ENCODE measurements around the gene FRMD6. TPM values are rescaled to one million over a fixed set of nuclear protein-coding genes. Genes with fewer than 3 reads are reported as not detected.

FRMD6 gene
- total and polyA plus RNA-seq, 2 experiments from 2014 or later: 5.4 to 18.7 TPM

- no peak for DNase-seq (ENCODE audit: low spot score)
- Histone ChIP-seq H3F3A (replicated peaks; ENCODE audit: low read depth) (no peaks in the 10 kb centered on the region), H3K4me1 (ENCODE audit: insufficient read depth) (no peaks in the 10 kb centered on the region), H3K4me2 (no peak overlapping the region), H3K4me3 (no peak overlapping the region), H3K79me2 (replicated peaks; ENCODE audit: insufficient read depth) (no peaks in the 10 kb centered on the region), H3K36me3 (ENCODE audit: insufficient read depth) (no peaks in the 10 kb centered on the region), H3K27ac (ENCODE audit: low read depth) (no peak overlapping the region), H3K27me3 (ENCODE audit: insufficient read depth) (no peaks in the 10 kb centered on the region), H3K9me2 (ENCODE audit: insufficient read depth) (peaks cover 8% of the 10 kb centered on the region; the same call in 1 of the 2 replicates), H4K20me1 (replicated peaks; ENCODE audit: insufficient read depth) (no peaks in the 10 kb centered on the region; the same call in 1 of the 2 replicates), H2AFZ (no peak overlapping the region)
- Mint-ChIP-seq H3K27me3 (ENCODE audit: insufficient read depth, low read depth, poor library complexity) (no peaks in the 10 kb centered on the region), H3K4me3 (no peak overlapping the region), H3K9me3 (no peaks in the 10 kb centered on the region), H3K36me3 (ENCODE audit: low read depth) (no peaks in the 10 kb centered on the region), H3K4me1 (peaks cover 7% of the 10 kb centered on the region), H3K27ac (no peak overlapping the region)
- no peak for ATAC-seq
- TF ChIP-seq CREB1 (CRISPR knock-in tag; IDR thresholded peaks at IDR 0.05; ENCODE audit: low read depth) (no peak), NANOG (IDR thresholded peaks at IDR 0.05; ENCODE audit: borderline replicate concordance) (no peak), STAT1 (IDR thresholded peaks at IDR 0.05; ENCODE audit: unreplicated experiment) (no peak), EZH2phosphoT487 (IDR thresholded peaks at IDR 0.05; ENCODE audit: unreplicated experiment) (no peak), EZH2 (IDR thresholded peaks at IDR 0.05; ENCODE audit: low read depth, unreplicated experiment) (no peak), ZNF331 (CRISPR knock-in tag; IDR thresholded peaks at IDR 0.05; ENCODE audit: low read depth) (no peak), JUNB (IDR thresholded peaks at IDR 0.05; ENCODE audit: unreplicated experiment) (no peak), ZNF114 (CRISPR knock-in tag; IDR thresholded peaks at IDR 0.05) (no peak), REST (IDR thresholded peaks at IDR 0.05; ENCODE audit: unreplicated experiment) (no peak), POLR2AphosphoS5 (IDR thresholded peaks at IDR 0.05; ENCODE audit: low read depth) (no peak)
- TF ChIP-seq, protein P1, sequence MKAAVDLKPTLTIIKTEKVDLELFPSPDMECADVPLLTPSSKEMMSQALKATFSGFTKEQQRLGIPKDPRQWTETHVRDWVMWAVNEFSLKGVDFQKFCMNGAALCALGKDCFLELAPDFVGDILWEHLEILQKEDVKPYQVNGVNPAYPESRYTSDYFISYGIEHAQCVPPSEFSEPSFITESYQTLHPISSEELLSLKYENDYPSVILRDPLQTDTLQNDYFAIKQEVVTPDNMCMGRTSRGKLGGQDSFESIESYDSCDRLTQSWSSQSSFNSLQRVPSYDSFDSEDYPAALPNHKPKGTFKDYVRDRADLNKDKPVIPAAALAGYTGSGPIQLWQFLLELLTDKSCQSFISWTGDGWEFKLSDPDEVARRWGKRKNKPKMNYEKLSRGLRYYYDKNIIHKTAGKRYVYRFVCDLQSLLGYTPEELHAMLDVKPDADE (IDR thresholded peaks at IDR 0.05): no peak
- TF ChIP-seq, protein P2, sequence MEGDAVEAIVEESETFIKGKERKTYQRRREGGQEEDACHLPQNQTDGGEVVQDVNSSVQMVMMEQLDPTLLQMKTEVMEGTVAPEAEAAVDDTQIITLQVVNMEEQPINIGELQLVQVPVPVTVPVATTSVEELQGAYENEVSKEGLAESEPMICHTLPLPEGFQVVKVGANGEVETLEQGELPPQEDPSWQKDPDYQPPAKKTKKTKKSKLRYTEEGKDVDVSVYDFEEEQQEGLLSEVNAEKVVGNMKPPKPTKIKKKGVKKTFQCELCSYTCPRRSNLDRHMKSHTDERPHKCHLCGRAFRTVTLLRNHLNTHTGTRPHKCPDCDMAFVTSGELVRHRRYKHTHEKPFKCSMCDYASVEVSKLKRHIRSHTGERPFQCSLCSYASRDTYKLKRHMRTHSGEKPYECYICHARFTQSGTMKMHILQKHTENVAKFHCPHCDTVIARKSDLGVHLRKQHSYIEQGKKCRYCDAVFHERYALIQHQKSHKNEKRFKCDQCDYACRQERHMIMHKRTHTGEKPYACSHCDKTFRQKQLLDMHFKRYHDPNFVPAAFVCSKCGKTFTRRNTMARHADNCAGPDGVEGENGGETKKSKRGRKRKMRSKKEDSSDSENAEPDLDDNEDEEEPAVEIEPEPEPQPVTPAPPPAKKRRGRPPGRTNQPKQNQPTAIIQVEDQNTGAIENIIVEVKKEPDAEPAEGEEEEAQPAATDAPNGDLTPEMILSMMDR (conservative IDR thresholded peaks at IDR 0.05; ENCODE audit: low read depth in 2 of 2): no peak
- TF ChIP-seq, protein P3, sequence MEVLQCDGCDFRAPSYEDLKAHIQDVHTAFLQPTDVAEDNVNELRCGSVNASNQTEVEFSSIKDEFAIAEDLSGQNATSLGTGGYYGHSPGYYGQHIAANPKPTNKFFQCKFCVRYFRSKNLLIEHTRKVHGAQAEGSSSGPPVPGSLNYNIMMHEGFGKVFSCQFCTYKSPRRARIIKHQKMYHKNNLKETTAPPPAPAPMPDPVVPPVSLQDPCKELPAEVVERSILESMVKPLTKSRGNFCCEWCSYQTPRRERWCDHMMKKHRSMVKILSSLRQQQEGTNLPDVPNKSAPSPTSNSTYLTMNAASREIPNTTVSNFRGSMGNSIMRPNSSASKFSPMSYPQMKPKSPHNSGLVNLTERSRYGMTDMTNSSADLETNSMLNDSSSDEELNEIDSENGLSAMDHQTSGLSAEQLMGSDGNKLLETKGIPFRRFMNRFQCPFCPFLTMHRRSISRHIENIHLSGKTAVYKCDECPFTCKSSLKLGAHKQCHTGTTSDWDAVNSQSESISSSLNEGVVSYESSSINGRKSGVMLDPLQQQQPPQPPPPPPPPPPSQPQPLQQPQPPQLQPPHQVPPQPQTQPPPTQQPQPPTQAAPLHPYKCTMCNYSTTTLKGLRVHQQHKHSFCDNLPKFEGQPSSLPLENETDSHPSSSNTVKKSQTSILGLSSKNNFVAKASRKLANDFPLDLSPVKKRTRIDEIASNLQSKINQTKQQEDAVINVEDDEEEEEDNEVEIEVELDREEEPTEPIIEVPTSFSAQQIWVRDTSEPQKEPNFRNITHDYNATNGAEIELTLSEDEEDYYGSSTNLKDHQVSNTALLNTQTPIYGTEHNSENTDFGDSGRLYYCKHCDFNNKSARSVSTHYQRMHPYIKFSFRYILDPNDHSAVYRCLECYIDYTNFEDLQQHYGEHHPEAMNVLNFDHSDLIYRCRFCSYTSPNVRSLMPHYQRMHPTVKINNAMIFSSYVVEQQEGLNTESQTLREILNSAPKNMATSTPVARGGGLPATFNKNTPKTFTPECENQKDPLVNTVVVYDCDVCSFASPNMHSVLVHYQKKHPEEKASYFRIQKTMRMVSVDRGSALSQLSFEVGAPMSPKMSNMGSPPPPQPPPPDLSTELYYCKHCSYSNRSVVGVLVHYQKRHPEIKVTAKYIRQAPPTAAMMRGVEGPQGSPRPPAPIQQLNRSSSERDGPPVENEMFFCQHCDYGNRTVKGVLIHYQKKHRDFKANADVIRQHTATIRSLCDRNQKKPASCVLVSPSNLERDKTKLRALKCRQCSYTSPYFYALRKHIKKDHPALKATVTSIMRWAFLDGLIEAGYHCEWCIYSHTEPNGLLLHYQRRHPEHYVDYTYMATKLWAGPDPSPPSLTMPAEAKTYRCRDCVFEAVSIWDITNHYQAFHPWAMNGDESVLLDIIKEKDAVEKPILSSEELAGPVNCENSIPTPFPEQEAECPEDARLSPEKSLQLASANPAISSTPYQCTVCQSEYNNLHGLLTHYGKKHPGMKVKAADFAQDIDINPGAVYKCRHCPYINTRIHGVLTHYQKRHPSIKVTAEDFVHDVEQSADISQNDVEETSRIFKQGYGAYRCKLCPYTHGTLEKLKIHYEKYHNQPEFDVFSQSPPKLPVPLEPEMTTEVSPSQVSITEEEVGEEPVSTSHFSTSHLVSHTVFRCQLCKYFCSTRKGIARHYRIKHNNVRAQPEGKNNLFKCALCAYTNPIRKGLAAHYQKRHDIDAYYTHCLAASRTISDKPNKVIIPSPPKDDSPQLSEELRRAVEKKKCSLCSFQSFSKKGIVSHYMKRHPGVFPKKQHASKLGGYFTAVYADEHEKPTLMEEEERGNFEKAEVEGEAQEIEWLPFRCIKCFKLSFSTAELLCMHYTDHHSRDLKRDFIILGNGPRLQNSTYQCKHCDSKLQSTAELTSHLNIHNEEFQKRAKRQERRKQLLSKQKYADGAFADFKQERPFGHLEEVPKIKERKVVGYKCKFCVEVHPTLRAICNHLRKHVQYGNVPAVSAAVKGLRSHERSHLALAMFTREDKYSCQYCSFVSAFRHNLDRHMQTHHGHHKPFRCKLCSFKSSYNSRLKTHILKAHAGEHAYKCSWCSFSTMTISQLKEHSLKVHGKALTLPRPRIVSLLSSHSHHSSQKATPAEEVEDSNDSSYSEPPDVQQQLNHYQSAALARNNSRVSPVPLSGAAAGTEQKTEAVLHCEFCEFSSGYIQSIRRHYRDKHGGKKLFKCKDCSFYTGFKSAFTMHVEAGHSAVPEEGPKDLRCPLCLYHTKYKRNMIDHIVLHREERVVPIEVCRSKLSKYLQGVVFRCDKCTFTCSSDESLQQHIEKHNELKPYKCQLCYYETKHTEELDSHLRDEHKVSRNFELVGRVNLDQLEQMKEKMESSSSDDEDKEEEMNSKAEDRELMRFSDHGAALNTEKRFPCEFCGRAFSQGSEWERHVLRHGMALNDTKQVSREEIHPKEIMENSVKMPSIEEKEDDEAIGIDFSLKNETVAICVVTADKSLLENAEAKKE (CRISPR knock-in tag; IDR thresholded peaks at IDR 0.05): no peak
Measured at GRCh38 chr14:51616256-51616655, 35.5 kb upstream of the FRMD6 start.
